Bronchial epithelial cell (primary cell): Measurements from ENCODE around the gene PDCD2. TPM values are rescaled to one million over a fixed set of nuclear protein-coding genes. Genes with fewer than 3 reads are reported as not detected.

Source experiments
- DNase-seq: peaks from one replicate; pipeline ENCODE4 v3.0.0-alpha.2; 2010; ENCODE audit warnings: low read depth
- FAIRE-seq: peaks from 2 replicates; lab custom pipeline; 2011; peaks lifted over from hg19 to GRCh38; lab: Jason Lieb, UNC
- H3K27me3 ChIP-seq: 2 replicates; pipeline ENCODE4 v1.5.1; 2011; ENCODE audit warnings: low read length; ENCODE audit not compliant: control insufficient read depth, insufficient read depth
- H3K36me3 ChIP-seq: 2 replicates; pipeline ENCODE4 v1.5.1; 2011; ENCODE audit warnings: low read length; ENCODE audit not compliant: control insufficient read depth, insufficient read depth
- H3K4me3 ChIP-seq: 2 replicates; pipeline ENCODE4 v1.5.1; 2011; ENCODE audit warnings: mild to moderate bottlenecking, low read depth, low read length, control low read depth
- total RNA-seq: library from RNA; depleted of rRNA; stranded (reverse); fragments of >200 nt; gene quantifications from 2 replicates; pipeline ENCODE4 v1.2.1, GENCODE V29; 2014
- TF ChIP-seq, protein P1 (sequence below): IDR thresholded peaks from 2 replicates; pipeline ENCODE4 v1.5.1; 2011; ENCODE audit warnings: mild to moderate bottlenecking, moderate library complexity, low read length, control low read depth, inconsistent platforms; ENCODE audit not compliant: insufficient read depth, severe bottlenecking

The PDCD2 gene
- total RNA-seq, 1 donor from 2014 or later, result 55.0 TPM

DNA sequence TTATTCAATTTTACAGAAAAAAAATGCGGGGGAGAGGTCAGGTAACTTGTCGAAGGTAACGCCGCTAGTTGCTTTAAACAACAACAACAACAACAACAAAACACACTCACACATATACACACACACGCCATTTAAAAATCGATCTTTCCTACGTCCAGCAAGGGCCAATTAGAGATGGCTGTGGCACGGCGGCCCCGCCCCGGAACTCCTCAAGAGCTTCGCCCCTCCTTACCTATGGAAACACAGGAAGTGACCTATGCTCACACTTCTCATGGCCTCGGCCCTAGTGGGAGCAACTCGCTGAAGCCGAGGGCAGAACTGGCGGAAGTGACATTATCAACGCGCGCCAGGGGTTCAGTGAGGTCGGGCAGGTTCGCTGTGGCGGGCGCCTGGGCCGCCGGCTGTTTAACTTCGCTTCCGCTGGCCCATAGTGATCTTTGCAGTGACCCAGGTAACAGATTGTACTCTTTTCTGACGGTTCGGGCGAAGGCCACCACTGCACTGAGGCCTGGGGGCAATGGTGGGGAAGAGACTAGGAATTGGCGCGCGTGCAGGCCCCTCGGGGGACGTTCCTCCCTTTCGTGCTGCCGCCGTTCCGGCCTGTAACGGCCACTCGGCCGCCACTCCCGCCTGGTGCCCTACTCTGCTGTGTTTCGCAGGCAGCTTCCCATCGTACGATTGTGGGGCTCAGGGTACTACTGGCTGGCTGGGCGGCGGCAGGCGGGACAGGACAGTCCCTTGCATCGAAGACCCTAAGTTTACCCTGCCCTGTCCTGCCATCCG lies 30.2 kb downstream of the PDCD2 start, which contains the start of gene TBP:
TSS of gene TBP (plus strand) at position 357 of the 783 bp plus-strand sequence. CDS start 2,661 bp downstream, outside the sequence.
- Histone ChIP-seq H3K36me3 (peaks cover 2% of the 10 kb centered on the region), H3K27me3 (no peaks in the 10 kb centered on the region), H3K4me3 (peak within 1 kb of the TSS; percentile 92)
- FAIRE-seq (peak; percentile 90), DNase-seq (peak; percentile 97)
- TF ChIP-seq, protein P1, sequence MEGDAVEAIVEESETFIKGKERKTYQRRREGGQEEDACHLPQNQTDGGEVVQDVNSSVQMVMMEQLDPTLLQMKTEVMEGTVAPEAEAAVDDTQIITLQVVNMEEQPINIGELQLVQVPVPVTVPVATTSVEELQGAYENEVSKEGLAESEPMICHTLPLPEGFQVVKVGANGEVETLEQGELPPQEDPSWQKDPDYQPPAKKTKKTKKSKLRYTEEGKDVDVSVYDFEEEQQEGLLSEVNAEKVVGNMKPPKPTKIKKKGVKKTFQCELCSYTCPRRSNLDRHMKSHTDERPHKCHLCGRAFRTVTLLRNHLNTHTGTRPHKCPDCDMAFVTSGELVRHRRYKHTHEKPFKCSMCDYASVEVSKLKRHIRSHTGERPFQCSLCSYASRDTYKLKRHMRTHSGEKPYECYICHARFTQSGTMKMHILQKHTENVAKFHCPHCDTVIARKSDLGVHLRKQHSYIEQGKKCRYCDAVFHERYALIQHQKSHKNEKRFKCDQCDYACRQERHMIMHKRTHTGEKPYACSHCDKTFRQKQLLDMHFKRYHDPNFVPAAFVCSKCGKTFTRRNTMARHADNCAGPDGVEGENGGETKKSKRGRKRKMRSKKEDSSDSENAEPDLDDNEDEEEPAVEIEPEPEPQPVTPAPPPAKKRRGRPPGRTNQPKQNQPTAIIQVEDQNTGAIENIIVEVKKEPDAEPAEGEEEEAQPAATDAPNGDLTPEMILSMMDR, result no peak

DNA sequence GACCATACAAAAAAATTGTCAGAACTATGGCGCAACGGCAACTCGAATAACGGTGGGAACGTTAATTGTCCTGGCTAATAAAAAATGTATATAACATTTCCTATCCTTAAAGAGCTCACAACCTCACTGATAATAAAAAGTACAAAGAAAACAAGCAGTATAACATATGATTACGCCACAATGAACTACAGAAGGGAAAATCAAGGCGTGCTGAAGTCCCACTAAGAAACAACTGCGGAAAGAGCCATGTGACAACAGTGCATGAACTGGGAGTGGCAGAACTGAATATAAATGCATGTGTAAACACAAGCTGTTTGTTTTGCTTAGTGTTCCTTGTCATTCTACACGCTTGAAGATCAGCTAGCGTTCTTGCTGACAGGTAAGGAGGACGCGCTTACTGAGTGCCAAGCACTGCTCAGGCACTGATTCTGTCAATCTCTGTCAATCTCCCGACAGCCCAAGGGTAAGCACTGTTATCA lies 30.9 kb downstream of the PDCD2 start:
- TF ChIP-seq, protein P1, result no peak
- DNase-seq (no peak), FAIRE-seq (no peak)
- H3K27me3 ChIP-seq, result no peaks in the 10 kb centered on the region
- peak overlapping the region; percentile 92 for H3K4me3 ChIP-seq
- peaks cover 2% of the 10 kb centered on the region for H3K36me3 ChIP-seq

DNA sequence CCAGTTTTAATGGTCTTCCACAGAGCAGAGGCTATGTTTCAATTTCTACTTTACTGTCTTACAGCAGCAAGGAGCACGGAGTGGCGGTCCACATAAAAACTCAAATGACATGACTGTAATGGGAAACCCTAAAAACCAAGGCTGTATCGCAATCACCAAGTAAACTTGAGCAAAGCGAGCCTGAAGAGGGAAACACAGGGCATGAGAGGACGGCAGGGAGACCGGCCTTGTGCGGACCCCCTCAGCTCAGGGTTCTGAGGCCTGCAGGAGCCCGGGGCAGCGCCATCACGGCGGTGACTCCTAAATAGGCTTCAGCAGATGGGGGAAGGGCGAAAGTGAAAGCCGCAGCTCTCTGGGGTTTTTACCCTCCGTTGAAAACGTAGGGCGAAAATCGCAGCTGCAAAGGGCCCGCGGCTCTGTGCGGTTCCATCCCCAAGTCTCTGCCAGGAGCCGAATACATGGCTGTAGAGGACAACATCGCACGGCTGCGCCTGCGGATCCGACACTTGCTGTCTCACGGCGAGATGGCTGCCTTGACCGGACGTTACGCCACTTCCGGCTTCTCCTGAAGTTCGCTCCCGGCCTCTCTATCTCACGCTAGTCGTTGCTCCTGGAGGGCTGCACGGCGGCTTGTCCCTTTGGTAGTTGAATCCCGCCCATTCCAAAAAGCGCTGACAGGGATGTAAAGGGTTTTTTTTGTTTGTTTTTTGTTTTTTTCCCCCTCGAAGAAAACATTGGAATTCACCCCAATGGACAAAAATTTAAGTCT lies 31.5 kb downstream of the PDCD2 start, which contains the start of gene PSMB1:
TSS of gene PSMB1 (minus strand) at position 543 of the 769 bp plus-strand sequence. CDS start at position 478, 65 bp downstream.
- no peaks in the 10 kb centered on the region for H3K27me3 ChIP-seq
- peak within 1 kb of the TSS; percentile 92 for H3K4me3 ChIP-seq
- FAIRE-seq, result no peak
- TF ChIP-seq, protein P1, result no peak
- H3K36me3 ChIP-seq, result peaks cover 5% of the 10 kb centered on the region
- DNase-seq, result peak; percentile 90

DNA sequence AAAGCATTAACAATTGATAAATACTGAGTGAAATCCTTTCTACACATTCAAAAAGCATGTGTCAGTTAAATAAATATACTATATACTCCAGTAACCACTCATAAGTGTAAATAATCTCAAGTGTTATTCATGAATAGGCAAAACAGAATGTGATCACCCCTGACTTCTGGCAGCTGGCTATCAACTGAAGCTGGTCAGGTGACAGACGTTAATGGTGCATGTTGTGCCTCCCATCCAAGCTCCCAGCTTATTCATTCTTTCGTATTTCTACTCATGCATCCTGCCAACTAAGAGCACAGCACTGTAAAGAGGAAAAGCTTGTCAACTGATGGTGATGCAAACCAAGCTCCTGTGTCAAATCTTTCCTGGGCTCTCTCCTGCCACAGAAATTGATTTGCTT lies 39.0 kb downstream of the PDCD2 start:
- Histone ChIP-seq H3K36me3 (peaks cover 22% of the 10 kb centered on the region), H3K4me3 (no peak overlapping the region), H3K27me3 (no peaks in the 10 kb centered on the region)
- TF ChIP-seq, protein P1, result no peak
- no peak for FAIRE-seq
- no peak for DNase-seq

DNA sequence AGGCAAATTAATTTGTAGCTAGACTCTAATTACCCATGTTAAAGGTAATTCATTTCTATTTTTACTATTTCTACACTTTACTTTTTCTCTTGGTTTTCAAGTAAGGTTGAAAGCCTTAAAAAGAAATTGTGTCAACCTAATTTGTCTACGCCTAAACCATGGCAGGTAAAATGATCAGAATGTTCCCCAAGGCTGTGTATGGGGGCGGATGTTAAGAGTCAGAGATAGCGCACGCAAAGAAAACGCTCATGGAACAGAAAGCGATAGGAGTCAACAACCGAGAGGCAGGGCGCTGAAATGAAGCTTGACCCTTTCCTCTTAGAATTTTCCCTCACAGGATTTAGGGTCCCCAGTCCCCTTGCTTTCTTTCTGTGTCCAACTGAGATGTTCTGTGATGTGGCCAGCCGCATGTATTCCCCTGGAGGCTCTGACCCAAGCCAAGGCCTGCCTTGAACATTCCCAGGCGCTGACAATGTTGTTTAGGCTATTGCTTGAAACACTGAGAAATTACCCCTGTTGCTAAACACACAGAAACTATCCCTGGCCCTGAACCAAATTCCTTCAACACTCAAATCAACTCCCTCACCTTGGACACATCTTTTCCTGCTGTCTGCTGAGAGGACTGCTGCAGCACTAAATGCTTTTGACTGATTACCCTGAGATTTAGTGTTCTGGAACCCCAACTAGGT lies 42.3 kb downstream of the PDCD2 start:
- Histone ChIP-seq H3K36me3 (peaks cover 17% of the 10 kb centered on the region), H3K27me3 (no peaks in the 10 kb centered on the region), H3K4me3 (no peak overlapping the region)
- DNase-seq, result no peak
- TF ChIP-seq, protein P1, result no peak
- no peak for FAIRE-seq
